ENCODE data around the gene ATAD1. TPM values are rescaled to one million over a fixed set of nuclear protein-coding genes. Genes with fewer than 3 reads are reported as not detected.

Gene ATAD1
- total and polyA plus RNA-seq, 2 of the 4 experiments (the other 2 are of a cell fraction), result 12.7 to 21.9 TPM

DNA sequence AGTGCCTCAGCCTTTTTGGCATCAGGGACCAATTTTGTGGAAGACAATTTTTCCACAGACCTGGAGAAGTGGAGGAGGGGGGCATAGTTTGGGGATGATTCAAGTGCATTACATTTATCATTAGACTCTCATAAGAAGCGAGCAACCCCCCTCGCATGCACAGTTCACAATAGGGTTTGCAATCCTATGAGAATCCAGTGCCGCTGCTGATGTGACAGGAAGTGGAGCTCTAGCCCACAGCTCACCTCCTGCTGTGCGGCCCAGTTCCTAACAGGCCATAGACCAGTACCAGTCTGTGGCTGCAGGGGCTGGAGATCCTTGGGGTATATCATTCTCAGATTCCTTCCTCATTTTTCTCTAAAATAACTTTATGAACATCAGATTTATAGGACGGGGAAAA lies 50.8 kb downstream of the ATAD1 start:
- no peak overlapping the region for H2BK20ac ChIP-seq (ENCODE audit: low read depth, low read length)
- no peak overlapping the region for H3K4me3 ChIP-seq (ENCODE audit: insufficient read depth, low read depth, low read length)
- H3K36me3 ChIP-seq (ENCODE audit: control insufficient read depth, insufficient read depth, low read length), result peaks cover 16% of the 10 kb centered on the region
- H3K14ac ChIP-seq (replicated peaks; ENCODE audit: low read depth, low read length), result no peak overlapping the region
- no peak overlapping the region for H3K9ac ChIP-seq (ENCODE audit: low read depth, low read length)
- POLR2A ChIA-PET (ENCODE audit: unreplicated experiment), result no interaction called here
- in situ Hi-C loops (cut with MboI; ENCODE audit: low sequenced_read_pairs) (no loop called here), dilution Hi-C loops (cut with HindIII; ENCODE audit: low sequenced_read_pairs, unreplicated experiment) (no loop called here), intact Hi-C loops (cut with micrococcal nuclease) (no loop called here)
- peaks cover 9% of the 10 kb centered on the region for H3K4me1 ChIP-seq (ENCODE audit: control insufficient read depth, insufficient read depth, low read length)
- ATAC-seq (ENCODE audit: low read depth) (no peak), DNase-seq (peak; percentile 47)
- H3K9me1 ChIP-seq (ENCODE audit: insufficient read depth, low read length), result peaks cover 13% of the 10 kb centered on the region
- H3K9me3 ChIP-seq (ENCODE audit: control insufficient read depth, insufficient read depth, low read length), result no peaks in the 10 kb centered on the region
- H3K56ac ChIP-seq (ENCODE audit: extremely low read depth, insufficient read depth, low read length), result no peak overlapping the region
- CTCF ChIA-PET, result no interaction called here
- no peak overlapping the region for H3K23ac ChIP-seq (ENCODE audit: low read depth, low read length)
- no peak overlapping the region for H4K91ac ChIP-seq (ENCODE audit: insufficient read depth, low read depth, low read length)
- H2AFZ ChIP-seq (replicated peaks; ENCODE audit: low read length, poor library complexity), result no peak overlapping the region
- H2AK5ac ChIP-seq (ENCODE audit: low read depth, low read length), result no peak overlapping the region
- no peak overlapping the region for H2BK5ac ChIP-seq (ENCODE audit: low read depth, low read length, poor library complexity, severe bottlenecking)
- peaks cover 10 to 24% of the 10 kb centered on the region in 2 experiments; a peak in 3 of 4 replicates for H3K79me1 ChIP-seq (ENCODE audit: low read depth in 1 of 2, low read length in 2 of 2)
- H4K5ac ChIP-seq (ENCODE audit: low read depth, low read length), result no peak overlapping the region
- TF ChIP-seq SMC3 (IDR thresholded peaks at IDR 0.05; ENCODE audit: low read depth, low read length), result no peak
- TF ChIP-seq, protein P1, sequence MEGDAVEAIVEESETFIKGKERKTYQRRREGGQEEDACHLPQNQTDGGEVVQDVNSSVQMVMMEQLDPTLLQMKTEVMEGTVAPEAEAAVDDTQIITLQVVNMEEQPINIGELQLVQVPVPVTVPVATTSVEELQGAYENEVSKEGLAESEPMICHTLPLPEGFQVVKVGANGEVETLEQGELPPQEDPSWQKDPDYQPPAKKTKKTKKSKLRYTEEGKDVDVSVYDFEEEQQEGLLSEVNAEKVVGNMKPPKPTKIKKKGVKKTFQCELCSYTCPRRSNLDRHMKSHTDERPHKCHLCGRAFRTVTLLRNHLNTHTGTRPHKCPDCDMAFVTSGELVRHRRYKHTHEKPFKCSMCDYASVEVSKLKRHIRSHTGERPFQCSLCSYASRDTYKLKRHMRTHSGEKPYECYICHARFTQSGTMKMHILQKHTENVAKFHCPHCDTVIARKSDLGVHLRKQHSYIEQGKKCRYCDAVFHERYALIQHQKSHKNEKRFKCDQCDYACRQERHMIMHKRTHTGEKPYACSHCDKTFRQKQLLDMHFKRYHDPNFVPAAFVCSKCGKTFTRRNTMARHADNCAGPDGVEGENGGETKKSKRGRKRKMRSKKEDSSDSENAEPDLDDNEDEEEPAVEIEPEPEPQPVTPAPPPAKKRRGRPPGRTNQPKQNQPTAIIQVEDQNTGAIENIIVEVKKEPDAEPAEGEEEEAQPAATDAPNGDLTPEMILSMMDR (conservative IDR thresholded peaks at IDR 0.05; ENCODE audit: low read depth, low read length), result no peak
- no peak for TF ChIP-seq MXI1 (IDR thresholded peaks at IDR 0.05; ENCODE audit: borderline replicate concordance, low read depth, low read length)
- no peak for TF ChIP-seq MAZ (IDR thresholded peaks at IDR 0.05; ENCODE audit: borderline replicate concordance, low read depth, low read length)
- TF ChIP-seq, protein P2, sequence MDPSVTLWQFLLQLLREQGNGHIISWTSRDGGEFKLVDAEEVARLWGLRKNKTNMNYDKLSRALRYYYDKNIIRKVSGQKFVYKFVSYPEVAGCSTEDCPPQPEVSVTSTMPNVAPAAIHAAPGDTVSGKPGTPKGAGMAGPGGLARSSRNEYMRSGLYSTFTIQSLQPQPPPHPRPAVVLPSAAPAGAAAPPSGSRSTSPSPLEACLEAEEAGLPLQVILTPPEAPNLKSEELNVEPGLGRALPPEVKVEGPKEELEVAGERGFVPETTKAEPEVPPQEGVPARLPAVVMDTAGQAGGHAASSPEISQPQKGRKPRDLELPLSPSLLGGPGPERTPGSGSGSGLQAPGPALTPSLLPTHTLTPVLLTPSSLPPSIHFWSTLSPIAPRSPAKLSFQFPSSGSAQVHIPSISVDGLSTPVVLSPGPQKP (IDR thresholded peaks at IDR 0.05; ENCODE audit: borderline replicate concordance, low read depth, low read length), result no peak
- no peak overlapping the region for H3K4me2 ChIP-seq (ENCODE audit: low read depth, low read length)
- H3K18ac ChIP-seq (ENCODE audit: low read depth, low read length), result no peak overlapping the region
- no TSS peak for BruUV-seq (replicated peaks)
- H3K27ac ChIP-seq (ENCODE audit: insufficient read depth, low read length), result no peak overlapping the region
- no peak overlapping the region for H2BK120ac ChIP-seq (ENCODE audit: low read depth, low read length)
- no peaks in the 10 kb centered on the region for H3K27me3 ChIP-seq (ENCODE audit: control insufficient read depth, insufficient read depth, low read length)
- H2BK15ac ChIP-seq (ENCODE audit: low read depth, low read length), result no peak overlapping the region
- WGBS, 2 experiments (ENCODE audit: extremely low coverage in 2 of 2, insufficient read length in 1 of 2), result no CpG with 5 or more reads among the region's 5 CpGs
- H3K4ac ChIP-seq (ENCODE audit: low read depth, low read length), result no peak overlapping the region
- H2AK9ac ChIP-seq (replicated peaks; ENCODE audit: low read depth, low read length, poor library complexity), result no peak overlapping the region
- H4K8ac ChIP-seq (ENCODE audit: low read depth in 2 of 2, low read length in 2 of 2), result no peak overlapping the region
- H4K20me1 ChIP-seq (ENCODE audit: insufficient read depth, low read length), result no peaks in the 10 kb centered on the region

All from IMR-90 (cell line).